ENCODE measurements around the gene NLRP6.

The NLRP6 gene

DNA sequence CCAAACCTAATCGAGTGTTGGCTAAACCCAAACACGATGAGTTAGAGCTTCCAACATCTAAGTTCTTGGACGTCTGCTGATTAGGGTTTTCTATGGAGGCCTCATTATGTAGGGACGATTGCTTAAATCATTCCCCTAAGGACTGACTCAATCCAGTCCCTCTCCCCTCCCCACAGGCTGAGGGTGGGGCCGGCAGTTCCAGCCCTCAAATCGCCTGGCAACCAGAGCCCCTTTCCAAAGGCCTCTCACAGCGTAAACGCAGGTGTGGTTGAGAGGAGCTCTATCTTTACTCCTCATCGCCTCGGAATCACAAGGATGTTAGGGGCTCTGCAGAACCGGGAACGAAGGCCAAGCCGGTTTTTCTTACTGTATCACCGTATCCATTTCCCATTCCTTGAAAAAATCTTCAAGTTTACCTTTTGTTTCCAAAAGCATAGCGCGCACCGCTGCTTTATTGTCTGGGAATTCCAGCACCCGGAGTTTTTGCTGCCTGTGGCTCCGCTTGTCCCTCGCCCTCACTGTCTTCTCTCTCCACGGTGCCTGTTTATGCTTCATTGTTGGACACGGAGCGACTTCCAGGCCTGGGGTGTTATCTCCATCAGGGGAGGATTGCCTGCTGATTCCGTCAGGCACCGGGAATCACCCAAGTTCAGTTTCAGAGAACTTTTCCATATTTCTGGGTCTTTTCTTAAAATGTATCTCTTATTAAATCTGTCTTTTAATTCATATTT lies 56.2 kb downstream of the NLRP6 start:
- peak overlapping the region; percentile 15 for H3K27ac ChIP-seq
- no peak overlapping the region for H3K4me3 ChIP-seq (ENCODE audit: low read depth, low read length)
- H2AFZ ChIP-seq, result no peak overlapping the region
- TF ChIP-seq, protein P1, sequence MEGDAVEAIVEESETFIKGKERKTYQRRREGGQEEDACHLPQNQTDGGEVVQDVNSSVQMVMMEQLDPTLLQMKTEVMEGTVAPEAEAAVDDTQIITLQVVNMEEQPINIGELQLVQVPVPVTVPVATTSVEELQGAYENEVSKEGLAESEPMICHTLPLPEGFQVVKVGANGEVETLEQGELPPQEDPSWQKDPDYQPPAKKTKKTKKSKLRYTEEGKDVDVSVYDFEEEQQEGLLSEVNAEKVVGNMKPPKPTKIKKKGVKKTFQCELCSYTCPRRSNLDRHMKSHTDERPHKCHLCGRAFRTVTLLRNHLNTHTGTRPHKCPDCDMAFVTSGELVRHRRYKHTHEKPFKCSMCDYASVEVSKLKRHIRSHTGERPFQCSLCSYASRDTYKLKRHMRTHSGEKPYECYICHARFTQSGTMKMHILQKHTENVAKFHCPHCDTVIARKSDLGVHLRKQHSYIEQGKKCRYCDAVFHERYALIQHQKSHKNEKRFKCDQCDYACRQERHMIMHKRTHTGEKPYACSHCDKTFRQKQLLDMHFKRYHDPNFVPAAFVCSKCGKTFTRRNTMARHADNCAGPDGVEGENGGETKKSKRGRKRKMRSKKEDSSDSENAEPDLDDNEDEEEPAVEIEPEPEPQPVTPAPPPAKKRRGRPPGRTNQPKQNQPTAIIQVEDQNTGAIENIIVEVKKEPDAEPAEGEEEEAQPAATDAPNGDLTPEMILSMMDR (IDR thresholded peaks at IDR 0.05), result no peak
- no peaks in the 10 kb centered on the region for H3K27me3 ChIP-seq (ENCODE audit: control insufficient read depth, insufficient read depth, low read length)
- no peaks in the 10 kb centered on the region for H3K9me3 ChIP-seq (ENCODE audit: control insufficient read depth, low read length)
- no peaks in the 10 kb centered on the region for H3K79me2 ChIP-seq
- H3K9ac ChIP-seq, result no peak overlapping the region
- H3K36me3 ChIP-seq (ENCODE audit: control insufficient read depth, insufficient read depth, low read length), result no peaks in the 10 kb centered on the region
- no peak overlapping the region for H3K4me2 ChIP-seq (ENCODE audit: low read length)
- no peaks in the 10 kb centered on the region for H3K4me1 ChIP-seq

All from parathyroid adenoma (tissue), 2 donors.